Fibroblast of lung (primary cell): ENCODE results near the gene GSG1. TPM values are rescaled to one million over a fixed set of nuclear protein-coding genes. Genes with fewer than 3 reads are reported as not detected.
A peak's percentile ranks its signal among the peaks of the same experiment; 100 is the strongest.

Source experiments
- DNase-seq, 2 donors: peaks; one replicate each; pipeline versions ENCODE4 v3.0.0 to v3.0.0-alpha.2; 2010; ENCODE audit warnings: low read depth in 2 of 2
- H2AFZ ChIP-seq: 2 replicates; pipeline ENCODE4 v1.5.1; 2012; ENCODE audit warnings: low read length, control low read depth, inconsistent platforms
- H3K27ac ChIP-seq: 2 replicates; pipeline ENCODE4 v1.5.1; 2011; ENCODE audit warnings: low read length, control low read depth; ENCODE audit not compliant: insufficient read depth
- H3K27me3 ChIP-seq: 2 replicates; pipeline ENCODE4 v1.5.1; 2011; ENCODE audit warnings: mild to moderate bottlenecking, low read length; ENCODE audit not compliant: control insufficient read depth, insufficient read depth
- H3K36me3 ChIP-seq: 2 replicates; pipeline ENCODE4 v1.5.1; 2011; ENCODE audit warnings: low read length; ENCODE audit not compliant: control insufficient read depth, insufficient read depth
- H3K4me1 ChIP-seq: 2 replicates; pipeline ENCODE4 v1.5.1; 2011; ENCODE audit warnings: low read length; ENCODE audit not compliant: control insufficient read depth, insufficient read depth; ENCODE audit errors: extremely low read depth
- H3K4me2 ChIP-seq: 2 replicates; pipeline ENCODE4 v1.5.1; 2011; ENCODE audit warnings: low read length, control low read depth; ENCODE audit not compliant: insufficient read depth; ENCODE audit errors: extremely low read depth
- H3K4me3 ChIP-seq, 4 experiments: fragments of 200-600 bp in 1 of 4; sonication (generic) in 1 of 4; replicated peaks in 1 of 4; 2 replicates each; pipeline ENCODE4 v1.5.1; 2011 to 2016; ENCODE audit warnings: low read length in 4 of 4, low read depth in 3 of 4, mild to moderate bottlenecking in 3 of 4, control low read depth in 2 of 4, inconsistent platforms in 1 of 4, mixed read lengths in 1 of 4; ENCODE audit not compliant: insufficient read depth in 1 of 4; ENCODE audit errors: control extremely low read depth in 1 of 4
- H3K79me2 ChIP-seq: 2 replicates; pipeline ENCODE4 v1.5.1; 2012; ENCODE audit warnings: mild to moderate bottlenecking, low read length, inconsistent platforms; ENCODE audit not compliant: control insufficient read depth, insufficient read depth
- H3K9ac ChIP-seq: 2 replicates; pipeline ENCODE4 v1.5.1; 2011; ENCODE audit warnings: mild to moderate bottlenecking, low read length, control low read depth; ENCODE audit not compliant: insufficient read depth
- H3K9me3 ChIP-seq: 2 replicates; pipeline ENCODE4 v1.5.1; 2012; ENCODE audit warnings: low read depth, low read length; ENCODE audit not compliant: control insufficient read depth, insufficient read depth
- H4K20me1 ChIP-seq: 2 replicates; pipeline ENCODE4 v1.5.1; 2011; ENCODE audit warnings: low read length; ENCODE audit not compliant: control insufficient read depth, insufficient read depth; ENCODE audit errors: extremely low read depth
- CTCF ChIP-seq, 2 donors: IDR thresholded peaks in 1 of 2; conservative IDR thresholded peaks in 1 of 2; 1 replicate in 1 of 2; 2 replicates in 1 of 2; pipeline ENCODE4 v1.5.1; 2011 to 2012; ENCODE audit warnings: low read length in 2 of 2, control low read depth in 1 of 2, inconsistent platforms in 1 of 2, low read depth in 1 of 2, mild to moderate bottlenecking in 1 of 2
- EZH2 ChIP-seq: IDR thresholded peaks from 2 replicates; pipeline ENCODE4 v1.5.1; 2012; ENCODE audit warnings: low read length, control low read depth, mild to moderate bottlenecking; ENCODE audit errors: missing control alignments
- polyA plus RNA-seq, 2 donors: library from polyadenylated mRNA; depleted of rRNA in 1 of 2; stranded (reverse) in 1 of 2; unstranded in 1 of 2; fragments of >200 nt; gene quantifications; 2 replicates each; pipeline ENCODE4 v1.2.1, GENCODE V29; 2011 to 2012; ENCODE audit warnings: missing spikeins in 1 of 2
- total RNA-seq: library from RNA; depleted of rRNA; stranded (reverse); fragments of >200 nt; gene quantifications from 2 replicates; pipeline ENCODE4 v1.2.1, GENCODE V29; 2014

The GSG1 gene
- total and polyA plus RNA-seq, 2 donors (not counting 1 experiment from before 2014, with no cell fraction given), result 0.66 to 0.93 TPM

- no peak overlapping the region for H3K9ac ChIP-seq
- H3K36me3 ChIP-seq, result no peaks in the 10 kb centered on the region
- no peaks in the 10 kb centered on the region for H4K20me1 ChIP-seq
- H3K4me2 ChIP-seq, result no peak overlapping the region
- no peak overlapping the region for H3K27ac ChIP-seq
- DNase-seq, result no peak
- H3K4me1 ChIP-seq, result no peaks in the 10 kb centered on the region
- no peaks in the 10 kb centered on the region for H3K9me3 ChIP-seq
- TF ChIP-seq CTCF (conservative IDR thresholded peaks at IDR 0.05 in 1 of 2, IDR thresholded peaks at IDR 0.05 in 1 of 2; ENCODE audit: low read depth in 1 of 2, low read length in 2 of 2) (no peak), EZH2 (no peak)
- no peak overlapping the region for H2AFZ ChIP-seq
- H3K27me3 ChIP-seq, result no peaks in the 10 kb centered on the region
- no peak overlapping the region for H3K4me3 ChIP-seq
- no peaks in the 10 kb centered on the region for H3K79me2 ChIP-seq
These were observed 51.0 kb downstream of the GSG1 start for GRCh38 chr12:13052421-13052820.

- H2AFZ ChIP-seq, result no peak overlapping the region
- H3K9ac ChIP-seq, result no peak overlapping the region
- DNase-seq, result peak; percentile 18 to 36
- no peak for TF ChIP-seq CTCF (conservative IDR thresholded peaks at IDR 0.05 in 1 of 2, IDR thresholded peaks at IDR 0.05 in 1 of 2; ENCODE audit: low read depth in 1 of 2, low read length in 2 of 2)
- TF ChIP-seq EZH2, result no peak
- no peaks in the 10 kb centered on the region for H3K27me3 ChIP-seq
- no peak overlapping the region for H3K4me2 ChIP-seq
- H3K79me2 ChIP-seq, result no peaks in the 10 kb centered on the region
- H3K36me3 ChIP-seq, result no peaks in the 10 kb centered on the region
- H4K20me1 ChIP-seq, result no peaks in the 10 kb centered on the region
- no peaks in the 10 kb centered on the region for H3K4me1 ChIP-seq
- H3K4me3 ChIP-seq, result no peak overlapping the region
- no peaks in the 10 kb centered on the region for H3K9me3 ChIP-seq
- H3K27ac ChIP-seq, result no peak overlapping the region
These were observed 53.7 kb downstream of the GSG1 start for GRCh38 chr12:13049816-13050215.

- no peaks in the 10 kb centered on the region for H3K27me3 ChIP-seq
- H3K4me1 ChIP-seq, result peaks cover 3% of the 10 kb centered on the region
- TF ChIP-seq CTCF (conservative IDR thresholded peaks at IDR 0.05 in 1 of 2, IDR thresholded peaks at IDR 0.05 in 1 of 2; ENCODE audit: low read depth in 1 of 2, low read length in 2 of 2) (no peak), EZH2 (no peak)
- no peaks in the 10 kb centered on the region for H3K36me3 ChIP-seq
- no peak overlapping the region for H3K4me3 ChIP-seq
- H4K20me1 ChIP-seq, result no peaks in the 10 kb centered on the region
- DNase-seq, result no peak
- H3K4me2 ChIP-seq, result no peak overlapping the region
- no peaks in the 10 kb centered on the region for H3K9me3 ChIP-seq
- no peaks in the 10 kb centered on the region for H3K79me2 ChIP-seq
- H3K9ac ChIP-seq, result no peak overlapping the region
- no peak overlapping the region for H3K27ac ChIP-seq
- H2AFZ ChIP-seq, result no peak overlapping the region
These were observed 56.5 kb downstream of the GSG1 start for GRCh38 chr12:13046964-13047363.
